CD4-positive, alpha-beta T cell treated with Interleukin-12 subunit alpha and Interleukin-12 subunit beta, for 1 hour (primary cell): Measurements from ENCODE around the gene SLC30A1.
A peak's percentile ranks its signal among the peaks of the same experiment; 100 is the strongest.
"Not testable (repeated sequence)": the region's sequence is repeated elsewhere in the genome, so short reads cannot be mapped to it uniquely, and the experiment has no call there.

Experiments used
- DNase-seq: peaks from one replicate; pipeline ENCODE4 v3.0.0-alpha.2; 2020

SLC30A1 gene

DNA sequence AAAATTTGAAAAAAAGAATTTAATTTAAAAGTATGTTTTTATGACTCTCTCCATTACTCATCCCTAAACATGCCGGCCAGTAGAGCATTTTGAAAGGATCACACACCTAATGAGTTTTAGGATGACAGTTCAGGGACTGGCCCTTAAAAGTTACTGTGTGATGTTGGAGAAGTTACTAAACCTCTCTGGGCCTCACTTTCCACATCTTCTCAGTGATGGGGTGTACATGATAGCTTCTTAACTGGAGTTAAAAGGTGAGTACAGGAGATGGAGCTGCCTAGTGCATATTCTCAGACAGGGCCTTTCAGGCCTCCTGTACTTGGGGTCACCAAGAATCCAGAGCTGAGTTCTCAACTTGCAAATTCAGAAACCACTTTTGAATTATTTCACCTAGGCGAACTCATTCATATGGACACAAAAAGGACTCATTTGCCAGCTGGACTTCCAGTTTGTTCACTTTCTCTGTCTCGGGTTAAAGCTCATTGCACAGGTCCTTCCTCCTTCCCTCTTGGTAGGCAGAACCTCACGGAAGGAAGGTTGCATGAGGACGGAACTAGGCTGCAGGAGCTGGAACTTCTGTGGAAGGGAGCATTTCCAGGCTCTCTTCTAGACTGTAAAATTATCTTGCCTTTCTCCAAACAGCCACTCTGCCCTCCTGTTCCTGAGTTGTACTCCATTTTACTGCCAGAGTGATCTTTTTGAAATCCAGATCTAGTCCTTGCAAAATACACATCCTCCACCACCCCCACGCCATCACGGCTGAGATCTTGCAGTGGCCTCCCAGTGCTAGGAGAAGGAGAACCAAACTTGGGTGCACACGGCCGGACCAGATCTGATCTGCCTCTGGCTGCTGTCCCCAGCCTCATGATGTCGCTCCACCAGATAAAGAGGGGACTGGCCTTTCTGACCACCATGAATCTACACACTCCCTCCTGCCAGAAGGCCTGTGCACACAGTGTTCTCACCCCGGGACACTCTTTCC, 4.3 kb upstream of the SLC30A1 start:
- no peak for DNase-seq

DNA sequence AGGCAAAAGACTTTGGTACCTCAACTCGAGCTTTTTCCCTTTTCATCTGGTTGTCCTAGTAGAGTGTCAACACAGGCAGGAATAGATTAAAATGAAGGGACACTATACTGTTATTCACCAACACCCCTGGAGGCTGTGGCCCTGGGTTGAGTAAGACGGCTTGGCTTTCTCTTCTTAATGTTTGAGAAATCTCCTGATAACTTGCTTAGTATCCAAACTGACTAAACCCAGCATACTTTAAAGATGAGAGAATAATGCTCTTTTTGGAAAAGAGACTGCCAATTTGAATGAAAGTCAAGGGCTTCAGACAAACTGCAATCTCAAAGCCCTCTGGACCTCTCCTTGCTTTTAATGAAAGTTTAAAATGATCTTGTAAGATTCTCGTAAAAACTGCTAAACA, 2.6 kb upstream of the SLC30A1 start:
- DNase-seq, result no peak

DNA sequence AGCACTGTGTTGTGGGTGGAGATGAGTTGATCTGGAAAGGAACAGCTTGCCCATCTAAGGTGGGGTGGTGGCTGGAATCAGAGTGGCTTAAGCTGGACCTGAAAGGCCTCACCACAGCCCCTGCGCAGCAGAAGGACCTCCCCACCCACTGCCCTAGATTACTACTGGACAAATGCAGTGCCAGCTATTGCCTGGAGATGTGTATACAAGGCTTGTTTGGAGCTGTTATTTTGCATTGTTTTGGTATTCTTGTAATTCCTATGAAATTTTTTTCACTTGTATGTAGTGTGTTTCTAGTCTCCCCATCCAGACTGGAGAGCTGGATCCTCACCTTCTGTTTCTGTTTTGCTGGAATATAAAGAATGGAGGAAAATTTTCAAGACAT, 1.3 kb upstream of the SLC30A1 start:
- DNase-seq, result no peak

DNA sequence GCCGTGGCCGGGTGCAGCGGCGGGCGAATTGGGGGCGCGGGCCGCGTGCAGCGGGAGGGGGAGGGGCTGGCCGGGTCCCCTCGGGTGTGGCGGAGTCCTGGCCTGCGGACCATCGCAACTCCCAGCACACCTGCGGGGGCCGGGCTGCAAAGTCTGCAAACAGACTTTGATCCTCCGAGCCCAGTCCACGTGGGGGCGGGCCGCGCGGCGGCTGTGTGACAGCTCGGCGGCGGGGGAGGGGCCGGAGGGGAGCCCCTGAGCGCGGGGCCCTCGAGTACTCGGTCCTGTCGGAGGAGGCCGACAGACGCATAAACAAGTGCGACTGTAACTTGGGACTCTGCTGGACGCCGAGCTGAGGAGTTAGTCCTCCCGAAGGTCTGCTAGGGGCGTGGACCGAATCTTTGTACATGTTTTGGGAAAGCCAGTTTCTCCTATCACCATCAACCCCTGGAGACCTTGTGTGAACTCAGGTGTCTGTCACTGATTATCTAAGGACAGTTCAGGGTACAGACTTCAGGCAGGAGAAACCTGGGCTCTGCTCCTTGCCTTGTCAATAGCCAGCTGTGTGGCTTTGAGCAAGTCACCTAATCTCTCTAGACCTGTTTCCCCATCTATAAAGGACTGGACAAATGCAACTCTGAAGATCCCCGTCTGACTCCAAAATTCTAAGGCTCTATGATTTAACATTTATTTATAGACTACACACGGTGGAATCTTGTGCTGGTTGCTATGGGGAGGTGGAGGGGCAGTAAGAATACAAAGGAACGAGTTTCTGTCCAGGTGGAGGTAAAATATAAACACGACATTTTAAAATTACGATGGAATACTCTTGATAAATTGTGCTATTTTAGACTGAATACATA, 710 bp upstream of the SLC30A1 start:
- DNase-seq, result peak; percentile 85

DNA sequence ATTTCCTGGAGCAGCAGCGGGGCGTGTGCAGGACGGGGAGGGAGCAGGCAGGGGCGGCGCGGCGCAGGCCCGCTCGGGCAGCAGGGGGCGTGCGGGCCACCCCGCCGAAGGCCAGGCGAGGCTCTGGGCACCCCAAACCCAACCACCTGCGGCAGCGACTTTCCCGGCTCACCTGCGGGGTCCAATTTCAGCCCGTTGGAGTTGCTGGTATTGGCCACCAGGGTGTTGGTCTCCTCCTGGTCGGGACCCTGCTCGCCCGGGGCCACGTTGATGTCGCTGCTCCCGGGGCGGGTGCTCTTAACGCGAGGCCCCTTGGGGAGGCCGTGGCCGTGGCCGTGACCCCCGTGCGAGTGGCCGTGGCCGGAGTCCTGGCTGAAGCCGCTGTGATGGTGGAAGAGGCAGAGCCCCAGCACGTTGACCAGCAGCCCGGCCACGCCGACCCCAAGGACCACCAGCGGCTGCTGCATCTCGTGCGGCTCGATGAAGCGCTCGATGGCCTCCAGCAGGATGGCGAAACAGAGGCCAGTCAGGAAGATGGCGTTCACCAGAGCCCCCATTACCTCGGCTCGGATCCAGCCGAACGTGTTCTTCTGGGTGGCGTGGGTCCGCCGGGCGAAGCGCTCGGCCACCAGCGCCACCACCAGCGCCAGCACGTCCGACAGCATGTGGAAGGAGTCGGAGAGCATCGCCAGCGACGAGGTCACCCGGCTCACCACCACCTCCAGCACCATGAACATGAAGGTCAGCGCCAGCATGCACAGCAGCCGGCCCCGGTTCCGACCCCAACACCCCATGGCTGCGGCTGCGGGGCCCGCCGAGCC, 932 bp downstream of the SLC30A1 start:
- peak; percentile 79 for DNase-seq

DNA sequence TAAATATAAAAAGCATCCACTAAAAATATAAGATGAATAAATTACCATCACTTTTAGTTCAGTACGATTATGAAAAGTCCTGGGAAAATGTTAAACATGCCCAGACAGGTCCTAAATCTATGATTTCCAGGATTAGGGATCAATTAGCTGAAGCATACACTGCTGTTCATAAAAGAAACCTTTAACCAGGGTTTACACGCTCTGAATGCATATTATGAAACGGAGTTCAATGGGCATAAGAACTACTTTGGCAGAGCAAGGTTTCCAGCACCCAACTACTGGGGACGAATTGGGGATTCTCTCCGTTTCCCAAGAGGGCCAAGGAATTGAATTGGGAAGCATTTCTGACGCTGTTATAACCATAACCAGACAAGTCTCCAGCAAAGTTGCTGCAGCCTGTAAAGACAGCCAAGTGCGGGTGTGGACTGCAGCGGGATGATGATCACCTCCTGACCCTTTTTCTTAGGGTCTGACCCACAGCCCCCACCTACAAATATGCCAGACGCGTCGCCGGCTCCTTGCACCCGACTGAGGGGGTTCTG, 1.6 kb downstream of the SLC30A1 start:
- no peak for DNase-seq

DNA sequence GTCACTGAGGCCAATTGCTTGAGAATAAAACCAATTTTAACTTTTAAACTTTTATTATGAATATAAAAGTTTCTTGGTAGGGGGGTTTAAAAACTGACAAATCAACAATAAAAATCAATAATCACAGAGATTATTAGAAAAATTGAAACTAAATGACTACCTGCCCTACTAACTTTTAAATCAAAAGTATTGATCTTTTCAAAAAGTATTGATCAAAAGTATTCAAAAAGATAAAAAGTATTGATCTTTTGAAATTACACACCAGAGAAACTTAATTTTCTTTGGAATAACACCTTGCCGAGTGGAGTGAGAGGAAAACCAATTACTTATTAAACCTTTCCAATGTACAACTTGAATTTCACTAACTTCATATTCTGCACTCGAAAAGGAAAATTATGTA, 2.2 kb downstream of the SLC30A1 start:
- DNase-seq, result no peak

DNA sequence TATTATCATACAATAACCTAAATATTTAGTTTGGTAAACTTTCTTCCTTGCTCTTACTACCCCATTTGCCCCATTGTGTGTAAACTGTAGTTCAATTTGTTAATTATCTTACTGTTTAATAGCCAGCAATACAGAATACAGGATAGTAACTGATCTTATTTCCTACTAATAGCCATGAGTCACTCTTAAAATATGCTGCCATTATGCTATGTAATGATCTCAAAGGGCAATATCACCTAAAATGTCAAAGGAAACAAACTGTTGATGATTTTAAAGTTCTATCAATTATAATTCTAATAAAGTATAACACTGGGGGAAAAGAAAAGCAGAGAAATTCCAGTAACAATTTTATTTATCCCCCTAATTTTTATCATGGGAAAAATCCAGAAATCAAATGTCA, 4.3 kb downstream of the SLC30A1 start:
- no peak for DNase-seq

DNA sequence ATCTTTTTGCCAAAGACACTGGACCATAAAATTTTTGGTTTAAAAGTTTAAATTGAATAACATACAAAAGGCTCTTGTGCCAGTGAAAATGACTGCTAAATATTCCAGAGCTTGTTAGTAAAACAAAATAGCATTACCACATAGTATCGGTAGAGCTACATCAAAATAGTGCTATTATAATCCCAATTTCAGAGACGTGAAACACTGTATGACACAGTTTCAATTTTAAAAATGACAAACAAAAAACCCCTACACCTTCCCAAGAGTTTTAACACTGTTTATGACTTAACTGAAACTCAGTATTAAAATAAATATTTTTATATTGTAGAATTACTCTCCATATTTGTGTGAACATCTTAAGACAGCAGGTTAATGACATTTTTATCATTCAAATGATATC, 7.0 kb downstream of the SLC30A1 start:
- no peak for DNase-seq

DNA sequence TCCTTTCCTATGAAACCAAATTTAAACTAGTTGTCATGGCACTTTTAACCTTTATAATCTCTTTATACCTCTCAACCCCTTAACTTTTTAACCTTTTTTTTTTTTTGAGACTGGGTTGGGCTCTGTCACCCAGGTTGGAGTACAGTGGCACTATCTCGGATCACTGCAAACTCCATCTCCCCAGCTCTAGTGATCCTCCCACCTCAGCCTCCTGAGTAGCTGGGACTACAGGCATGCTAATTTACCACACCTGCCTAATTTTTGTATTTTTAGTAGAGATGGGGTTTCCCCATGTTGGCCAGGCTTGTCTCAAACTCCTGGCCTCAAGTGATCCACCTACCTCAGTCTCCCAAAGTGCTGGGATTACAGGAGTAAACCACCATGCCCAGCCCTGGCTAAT, 8.6 kb downstream of the SLC30A1 start:
- not testable (repeated sequence) for DNase-seq

DNA sequence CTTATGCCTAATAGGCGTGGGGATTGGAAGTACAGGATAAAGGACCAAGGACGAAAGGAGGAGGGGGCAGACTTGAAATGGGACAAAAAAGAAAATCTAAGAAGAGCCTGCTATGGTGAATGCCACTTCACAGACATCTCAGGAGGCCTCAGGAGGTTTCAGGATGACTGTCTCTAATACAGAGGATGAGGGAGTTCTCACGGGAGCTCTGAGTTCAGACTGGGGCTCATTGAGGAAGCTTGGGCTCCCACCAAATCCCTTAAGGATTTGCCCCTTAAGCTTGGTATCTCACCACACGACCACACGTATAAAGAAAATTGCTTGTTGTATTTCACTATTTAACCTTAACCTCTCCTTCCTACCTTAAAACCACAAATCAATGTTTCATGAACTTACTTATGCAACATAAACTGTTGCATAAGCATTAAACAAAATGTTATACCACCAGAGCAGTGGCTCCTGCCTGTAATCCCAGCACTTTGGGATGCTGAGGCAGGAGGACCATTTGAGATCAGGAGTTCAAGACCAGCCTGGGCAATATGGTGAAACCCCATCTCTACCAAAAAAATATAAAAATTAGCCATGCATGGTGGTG, 12.4 kb downstream of the SLC30A1 start:
- DNase-seq, result no peak

DNA sequence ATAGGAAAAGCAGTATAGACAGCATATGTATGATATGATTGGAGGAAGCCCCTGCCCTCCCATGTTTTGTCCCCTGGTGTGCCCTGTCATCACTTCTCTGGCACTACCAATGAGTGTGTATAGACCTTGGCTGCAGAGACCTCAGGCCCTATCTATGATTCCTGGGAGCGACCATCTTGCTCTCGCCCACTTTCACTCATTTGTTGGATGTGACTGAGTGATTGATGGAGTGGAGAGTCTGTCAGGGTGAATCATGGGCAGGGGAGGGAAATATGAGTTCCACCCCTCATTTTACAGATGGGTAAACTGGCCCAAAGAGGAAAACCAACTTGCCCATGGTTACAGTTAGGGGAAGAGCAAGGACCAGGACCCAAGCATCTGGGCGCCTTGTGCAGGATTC, 14.9 kb downstream of the SLC30A1 start:
- DNase-seq, result no peak

DNA sequence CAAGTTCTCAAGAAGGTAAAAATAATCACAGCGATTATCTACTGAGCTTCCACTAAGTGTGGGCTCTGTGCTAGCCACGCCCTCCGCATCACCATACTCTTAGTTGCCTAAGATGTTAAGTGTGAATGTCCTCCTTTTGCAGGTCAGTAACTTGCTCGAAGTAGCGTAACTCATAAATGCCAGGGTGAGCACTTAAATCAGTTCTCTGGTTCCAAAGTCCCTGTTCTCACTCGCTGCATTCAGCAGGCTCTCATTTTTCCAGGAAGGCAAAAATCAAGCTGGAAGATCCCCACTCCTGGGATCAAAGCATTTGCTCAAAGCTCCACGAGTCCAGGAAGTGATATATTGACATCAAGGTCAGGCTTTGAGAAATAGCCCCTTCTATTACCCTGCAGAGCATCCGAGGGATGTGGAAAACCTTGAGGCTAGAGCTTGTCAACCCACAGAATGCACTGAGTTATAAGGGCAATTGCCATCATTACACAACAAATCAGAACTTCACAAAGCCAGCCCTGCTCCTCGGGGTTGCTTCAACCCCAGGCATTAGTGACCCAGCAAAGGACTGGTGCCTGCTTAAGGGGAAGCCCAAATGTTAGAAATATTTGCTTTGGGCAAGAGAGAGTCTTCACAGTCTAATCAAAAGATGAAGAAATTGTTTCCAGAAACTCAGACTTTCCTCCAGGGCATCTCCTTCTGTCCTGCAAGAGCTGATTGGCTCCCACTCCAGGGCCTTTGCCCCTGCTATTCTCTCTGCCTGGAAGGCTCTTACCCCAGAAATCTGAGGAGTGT, 19.5 kb downstream of the SLC30A1 start:
- DNase-seq, result no peak

DNA sequence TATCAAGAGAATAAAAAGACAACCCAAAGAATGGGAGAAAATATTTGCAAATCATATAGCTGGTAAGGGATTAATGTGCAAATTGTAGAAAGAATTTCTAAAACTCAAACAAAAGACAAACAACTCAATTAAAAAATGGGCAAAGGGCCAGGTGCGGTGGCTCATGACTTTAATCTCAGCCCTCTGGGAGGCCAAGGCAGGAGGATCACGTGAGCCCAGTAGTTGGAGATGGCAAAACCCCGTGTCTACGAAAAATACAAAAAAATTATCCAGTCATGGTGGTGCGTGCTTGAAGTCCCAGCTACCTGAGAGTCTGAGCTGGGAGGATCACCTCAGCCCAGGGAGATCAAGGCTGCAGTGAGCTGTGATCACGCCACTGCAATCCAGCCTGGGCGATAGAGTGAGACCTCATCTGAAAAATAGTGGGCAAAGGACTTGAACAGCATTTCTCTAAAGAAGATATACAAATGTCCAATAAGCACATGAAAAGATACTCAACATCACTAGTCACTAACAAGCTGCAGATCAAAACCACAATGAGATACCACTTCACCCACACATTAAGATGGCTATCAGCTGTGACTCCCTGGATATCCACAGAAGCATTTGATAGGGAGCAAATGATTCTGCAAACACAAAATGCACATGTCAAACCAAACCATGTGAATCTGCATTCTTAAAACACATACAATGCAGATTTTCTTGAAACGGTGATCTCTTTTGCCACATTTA, 20.9 kb downstream of the SLC30A1 start:
- DNase-seq, result no peak

DNA sequence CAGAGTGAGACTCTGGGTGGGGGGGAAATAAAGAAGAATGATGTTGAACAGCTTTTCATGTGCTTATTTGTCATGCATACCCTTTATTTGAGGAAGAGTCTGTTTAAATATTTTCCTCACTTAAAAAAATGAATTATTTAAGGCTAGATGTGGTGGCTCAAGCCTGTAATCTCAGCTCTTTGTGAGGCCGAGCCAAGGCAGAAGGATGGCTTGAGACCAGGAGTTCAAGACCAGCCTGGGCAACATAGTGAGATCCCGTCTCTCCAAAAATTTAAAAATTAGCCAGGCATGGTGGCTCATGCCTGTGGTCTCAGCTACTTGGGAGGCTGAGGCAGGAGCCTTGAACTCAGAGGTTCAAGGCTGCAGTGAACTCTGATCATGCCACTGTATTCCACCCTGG, 25.4 kb downstream of the SLC30A1 start:
- DNase-seq, result no peak

DNA sequence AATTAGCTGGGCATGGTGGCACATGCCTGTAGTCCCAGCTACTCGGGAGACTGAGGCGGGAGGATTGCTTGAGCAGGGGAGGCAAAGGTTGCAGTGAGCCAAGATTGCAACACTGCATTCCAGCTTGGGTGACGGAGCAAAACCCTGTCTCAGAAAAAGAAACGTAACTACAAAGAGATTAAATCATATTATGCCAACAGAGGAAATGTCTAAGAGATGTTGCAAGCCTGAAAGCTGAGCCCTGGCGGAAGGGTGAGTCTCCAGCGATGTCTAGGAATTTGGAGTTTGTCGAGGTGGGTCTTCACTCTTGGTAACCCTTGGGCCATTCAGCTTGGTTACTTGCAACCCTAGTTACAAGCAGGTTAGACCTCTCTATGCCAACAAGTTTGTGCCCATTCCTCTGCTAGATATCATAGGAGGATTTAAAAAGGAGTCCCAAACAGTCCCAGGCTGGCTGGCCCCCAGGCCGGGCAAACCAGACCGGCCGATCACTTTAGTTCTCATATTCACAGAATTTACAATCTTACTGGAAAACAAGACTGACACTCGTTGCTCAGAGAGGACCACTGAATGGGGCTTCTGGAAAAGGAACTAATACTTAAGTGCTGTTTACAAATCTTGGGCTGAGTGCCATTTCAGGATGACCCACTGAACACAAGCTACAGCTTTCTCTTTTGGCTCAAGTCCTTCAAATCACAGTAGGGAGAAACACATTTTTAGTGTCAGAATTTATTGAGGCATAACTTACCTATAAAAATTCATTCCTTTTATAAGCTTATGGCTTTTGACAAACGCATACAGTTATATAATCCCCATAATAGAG, 27.1 kb downstream of the SLC30A1 start:
- DNase-seq, result no peak

DNA sequence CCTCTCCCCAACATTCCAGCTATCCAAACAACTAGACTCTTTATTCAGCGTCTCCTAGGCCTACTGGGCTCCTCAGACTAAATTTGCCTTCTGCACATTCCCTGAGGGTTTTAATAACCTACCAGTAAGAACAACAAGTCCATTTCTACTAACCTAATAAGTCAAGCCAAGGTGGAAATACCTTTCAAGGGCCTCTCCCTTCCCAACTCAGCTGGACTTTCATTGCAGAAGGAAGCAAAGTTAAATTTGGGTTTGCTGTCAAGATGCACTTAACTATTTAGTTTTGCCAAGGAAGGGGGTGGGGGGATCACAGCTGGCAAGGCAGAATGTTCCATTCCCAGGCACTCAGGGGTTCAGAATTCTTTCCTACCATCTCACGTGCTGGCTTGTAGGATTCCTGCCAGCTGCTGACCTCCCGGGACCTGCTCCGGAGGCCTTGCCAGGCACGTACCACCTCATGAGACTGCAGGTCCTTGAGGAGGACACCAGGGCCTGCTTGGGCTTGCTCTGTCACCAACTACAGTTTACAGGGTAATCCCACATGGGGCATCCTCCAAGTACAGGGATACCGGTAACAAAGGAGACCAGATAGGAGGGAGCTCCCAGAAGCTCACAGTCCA, 29.8 kb downstream of the SLC30A1 start:
- DNase-seq, result no peak

DNA sequence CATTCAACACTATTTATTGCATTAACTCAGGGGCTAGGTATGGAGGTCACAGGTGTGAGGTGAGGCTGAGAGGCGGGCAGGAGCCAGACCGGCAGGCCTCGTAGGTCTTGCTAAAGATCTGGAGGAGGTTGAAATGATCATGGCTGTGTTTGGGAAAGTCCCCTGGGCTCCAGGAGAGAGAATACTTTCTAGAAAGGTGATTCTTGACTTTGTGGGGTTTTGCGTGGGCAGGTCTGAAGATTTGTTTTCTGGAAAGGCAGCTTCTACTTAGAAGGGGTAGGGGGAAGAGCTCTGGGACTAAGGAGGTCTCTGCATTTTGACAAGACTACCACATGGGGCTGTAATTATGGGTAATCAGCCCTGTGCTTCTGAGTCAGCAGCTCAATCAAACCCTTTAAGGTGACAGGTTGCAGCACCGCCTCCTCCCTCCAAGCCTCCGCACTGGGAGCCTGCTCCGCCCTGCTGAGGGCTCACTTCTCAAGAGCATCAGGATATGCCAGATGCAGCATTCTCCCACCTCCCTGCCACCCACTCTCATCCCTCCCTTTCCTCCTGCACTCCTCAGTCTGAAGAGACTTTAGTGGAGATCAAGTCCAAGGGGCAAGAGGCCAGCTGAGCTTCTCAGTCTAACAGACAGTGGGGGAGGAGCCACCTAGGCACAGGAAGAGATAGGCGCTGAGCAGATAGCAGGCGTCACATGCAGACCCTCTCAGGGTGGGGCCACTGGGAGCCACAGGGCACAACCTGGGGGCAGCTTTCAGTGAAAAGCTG, 30.5 kb downstream of the SLC30A1 start:
- no peak for DNase-seq

DNA sequence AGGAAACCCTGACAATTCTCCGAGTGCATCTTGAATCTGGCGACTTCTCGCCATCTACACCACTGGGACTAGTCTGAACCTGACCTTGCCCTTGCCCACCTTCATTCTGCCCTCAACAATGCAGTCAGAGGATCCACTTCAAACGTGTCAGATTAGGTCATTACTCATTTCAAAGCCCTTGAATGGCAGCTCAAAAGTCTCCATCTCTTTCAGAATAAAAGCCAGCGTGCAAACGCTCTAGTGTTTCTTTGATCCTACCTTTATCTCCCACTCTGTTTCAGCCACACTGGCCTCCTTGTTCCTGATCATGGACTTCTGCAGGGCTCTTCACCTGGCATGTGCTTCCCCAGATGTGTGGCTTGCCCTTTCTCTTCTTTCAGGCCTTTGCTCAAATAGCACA, 31.3 kb downstream of the SLC30A1 start:
- no peak for DNase-seq
